ENCODE results near the gene AMBRA1. TPM values are rescaled to one million over a fixed set of nuclear protein-coding genes. Genes with fewer than 3 reads are reported as not detected.

The AMBRA1 gene
- polyA plus RNA-seq, 1 donor: 12.1 TPM

DNA sequence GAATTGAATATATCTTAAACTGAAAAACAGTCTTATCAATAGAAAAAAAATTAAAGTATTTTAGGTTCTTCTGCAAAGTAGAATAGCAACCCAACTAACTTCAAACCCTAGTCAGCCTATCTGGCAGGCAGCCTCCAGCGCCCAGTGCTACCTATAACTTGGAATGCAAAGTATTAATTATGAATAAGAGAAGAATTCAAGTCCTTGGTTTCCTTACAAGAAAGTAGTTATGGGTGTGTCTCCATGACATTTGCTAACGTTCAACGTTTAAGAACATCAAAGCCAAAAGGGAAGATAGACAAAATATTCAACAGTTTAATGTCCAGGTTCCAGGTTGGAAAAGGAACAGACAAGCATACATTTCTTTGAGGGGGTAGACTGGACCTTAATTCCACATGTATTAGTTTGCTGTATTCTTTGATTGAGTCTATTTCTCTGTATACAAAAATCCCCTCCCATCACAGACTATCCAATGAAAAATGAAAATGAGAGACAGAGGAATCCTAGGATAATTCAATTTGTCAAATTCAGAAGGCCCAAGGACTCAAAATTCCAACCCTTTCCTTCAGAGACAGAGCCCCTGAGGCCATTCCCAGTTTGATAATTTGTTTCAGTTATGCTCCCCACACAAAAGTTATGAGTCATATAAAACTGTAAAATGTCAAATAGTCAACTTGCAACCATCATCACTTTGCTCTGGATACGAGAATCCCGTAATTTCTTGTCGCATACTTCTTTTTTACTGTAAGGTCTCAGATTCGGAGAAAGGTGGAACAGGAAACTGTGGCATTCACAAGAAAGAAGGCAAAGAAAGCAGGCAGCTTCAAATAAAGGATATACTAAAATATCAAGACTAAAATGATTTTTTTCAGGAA lies 118.5 kb downstream of the AMBRA1 start:
- DNase-seq (ENCODE audit: low read depth): no peak

DNA sequence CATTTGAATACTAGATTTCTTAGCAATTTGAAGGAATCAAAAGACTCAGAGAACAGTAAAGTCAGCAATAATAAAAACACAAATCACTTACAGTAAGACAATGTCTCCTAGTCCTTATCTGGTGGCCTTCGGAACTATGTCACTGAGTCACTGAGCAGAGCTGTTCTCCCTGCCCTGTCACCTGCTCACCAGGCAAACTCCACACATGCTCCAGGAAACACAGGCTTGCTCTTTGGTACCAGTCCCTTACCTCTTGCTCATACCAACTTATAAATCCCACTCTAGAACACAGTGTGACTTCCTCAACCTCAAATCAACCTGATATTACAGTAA lies 121.2 kb downstream of the AMBRA1 start:
- no peak for DNase-seq (ENCODE audit: low read depth)

DNA sequence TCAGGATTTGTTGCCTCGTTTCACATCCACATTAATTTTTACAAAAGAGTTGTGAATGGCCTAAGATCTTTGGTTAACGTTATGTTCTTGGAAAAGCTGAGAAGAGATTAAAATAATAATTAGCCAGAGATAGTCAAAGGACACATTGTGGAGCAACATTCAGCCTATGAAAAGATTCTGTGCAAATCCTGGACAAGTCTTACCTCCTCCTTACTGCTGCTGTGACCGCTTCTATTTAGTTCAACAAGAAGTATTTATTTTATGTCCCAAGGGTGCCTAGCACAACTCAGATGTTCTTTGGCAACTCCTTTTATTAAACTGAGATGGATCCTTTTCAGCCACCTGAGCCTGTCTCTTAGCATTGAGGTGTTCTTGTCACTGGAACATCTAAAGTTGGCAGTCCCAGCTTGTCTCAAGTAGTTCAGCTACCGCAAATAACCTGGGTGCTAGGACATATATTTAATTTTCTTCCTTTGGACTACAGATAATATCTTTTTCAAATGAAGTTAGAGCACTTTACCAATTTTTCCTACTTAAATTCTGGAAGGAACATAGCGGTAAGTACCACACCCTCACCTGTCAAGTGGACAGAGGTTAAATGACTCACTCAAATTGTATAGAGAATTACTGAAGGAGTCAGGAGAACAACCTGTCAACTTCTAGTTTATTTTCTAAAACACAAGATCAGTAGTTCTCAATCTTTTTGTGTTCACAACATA lies 121.7 kb downstream of the AMBRA1 start:
- no peak for DNase-seq (ENCODE audit: low read depth)

DNA sequence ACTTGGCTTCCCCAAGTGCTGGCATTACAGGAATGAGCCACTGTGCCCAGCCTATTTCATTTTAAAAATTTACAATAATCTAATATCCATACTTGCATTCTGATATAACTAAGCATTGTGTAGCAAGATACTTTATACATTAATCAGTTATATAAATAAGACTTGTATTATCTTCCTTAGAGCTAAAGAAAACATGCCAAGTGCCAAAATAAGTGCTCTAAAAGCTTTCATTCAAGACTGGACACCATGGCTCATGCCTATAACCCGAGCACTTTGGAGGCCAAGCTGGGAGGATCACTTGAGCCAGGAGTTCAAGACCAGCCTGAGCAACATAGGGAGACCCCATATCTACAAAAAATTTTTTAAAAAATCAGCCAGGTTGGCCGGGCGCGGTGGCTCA lies 123.9 kb downstream of the AMBRA1 start:
- no peak for DNase-seq (ENCODE audit: low read depth)

DNA sequence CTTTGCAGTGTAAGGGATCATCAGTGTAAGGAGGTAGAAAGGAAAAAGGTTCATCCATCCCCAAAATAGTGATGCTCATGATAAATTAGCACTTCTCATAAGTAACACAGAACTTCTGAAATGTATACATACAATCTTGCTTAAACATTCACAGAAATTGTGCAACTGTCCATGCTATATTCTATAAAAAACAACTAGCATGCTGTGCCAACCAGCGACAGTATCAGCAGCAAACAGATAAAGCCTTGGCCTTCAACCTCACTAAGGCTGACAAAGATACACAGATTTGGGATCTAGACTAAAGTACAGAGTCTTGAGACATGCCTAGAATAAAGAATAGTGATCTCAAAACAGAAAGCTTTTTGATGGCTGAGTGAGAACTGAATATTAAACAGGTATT lies 128.1 kb downstream of the AMBRA1 start:
- DNase-seq (ENCODE audit: low read depth): no peak

GRCh38 chr11:46463701-46464421 lies 130.0 kb downstream of the AMBRA1 start:
- DNase-seq (ENCODE audit: low read depth): no peak

GRCh38 chr11:46461461-46461927 lies 132.3 kb downstream of the AMBRA1 start:
- DNase-seq (ENCODE audit: low read depth): no peak

GRCh38 chr11:46458491-46458890 lies 135.3 kb downstream of the AMBRA1 start:
- no peak for DNase-seq (ENCODE audit: low read depth)

DNA sequence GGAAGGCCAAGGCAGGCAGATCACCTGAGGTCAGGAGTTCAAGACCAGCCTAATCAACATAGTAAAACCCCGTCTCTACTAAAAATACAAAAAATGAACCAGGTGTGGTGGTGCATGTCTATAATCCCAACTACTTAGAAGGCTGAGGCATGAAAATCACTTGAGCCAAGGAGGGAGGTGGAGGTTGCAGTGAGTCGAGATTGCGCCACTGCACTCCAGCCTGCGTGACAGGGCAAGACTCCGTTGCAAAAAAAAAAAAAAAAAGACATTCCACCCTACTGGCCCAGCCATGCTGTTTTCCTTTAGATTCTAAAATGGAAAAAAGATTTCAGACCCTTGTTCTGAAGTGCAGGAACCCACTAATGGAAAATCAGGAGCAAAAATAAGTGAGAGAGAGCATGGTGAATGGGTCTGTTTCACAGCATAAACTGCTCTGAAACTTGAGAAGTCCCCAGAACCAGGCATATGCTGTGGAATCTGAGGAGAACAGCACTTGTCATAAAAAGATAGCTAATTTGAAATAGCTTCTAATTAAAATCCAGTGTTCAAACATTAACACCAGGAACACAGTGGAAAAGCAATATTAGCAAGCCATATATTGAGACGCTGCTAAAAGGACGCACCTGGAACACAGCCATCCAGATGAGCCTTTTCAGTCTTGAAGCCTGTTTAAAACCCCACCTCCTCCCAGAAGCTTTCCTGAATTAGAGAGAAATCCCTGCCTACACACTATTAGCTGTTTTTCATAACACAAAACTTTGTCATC lies 136.0 kb downstream of the AMBRA1 start:
- no peak for DNase-seq (ENCODE audit: low read depth)

DNA sequence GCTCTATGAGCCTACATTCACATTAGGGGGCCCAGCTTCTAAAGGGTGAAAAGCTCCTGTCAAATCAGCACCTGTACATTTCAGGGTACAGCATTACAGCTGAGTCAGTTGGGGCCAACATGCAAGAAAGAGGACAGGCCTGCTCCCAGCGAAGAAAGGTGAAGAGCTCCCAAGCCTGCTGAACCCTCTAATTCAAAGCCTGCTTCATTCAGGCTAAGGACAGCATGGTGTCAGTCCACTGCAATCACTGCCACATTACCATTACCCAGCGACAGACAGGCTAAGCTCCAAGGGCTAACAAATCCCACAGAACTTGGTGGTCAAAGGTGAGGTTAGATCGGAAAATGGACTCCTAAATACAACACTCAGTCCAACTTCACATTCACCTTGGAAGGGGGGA lies 136.8 kb downstream of the AMBRA1 start:
- no peak for DNase-seq (ENCODE audit: low read depth)

DNA sequence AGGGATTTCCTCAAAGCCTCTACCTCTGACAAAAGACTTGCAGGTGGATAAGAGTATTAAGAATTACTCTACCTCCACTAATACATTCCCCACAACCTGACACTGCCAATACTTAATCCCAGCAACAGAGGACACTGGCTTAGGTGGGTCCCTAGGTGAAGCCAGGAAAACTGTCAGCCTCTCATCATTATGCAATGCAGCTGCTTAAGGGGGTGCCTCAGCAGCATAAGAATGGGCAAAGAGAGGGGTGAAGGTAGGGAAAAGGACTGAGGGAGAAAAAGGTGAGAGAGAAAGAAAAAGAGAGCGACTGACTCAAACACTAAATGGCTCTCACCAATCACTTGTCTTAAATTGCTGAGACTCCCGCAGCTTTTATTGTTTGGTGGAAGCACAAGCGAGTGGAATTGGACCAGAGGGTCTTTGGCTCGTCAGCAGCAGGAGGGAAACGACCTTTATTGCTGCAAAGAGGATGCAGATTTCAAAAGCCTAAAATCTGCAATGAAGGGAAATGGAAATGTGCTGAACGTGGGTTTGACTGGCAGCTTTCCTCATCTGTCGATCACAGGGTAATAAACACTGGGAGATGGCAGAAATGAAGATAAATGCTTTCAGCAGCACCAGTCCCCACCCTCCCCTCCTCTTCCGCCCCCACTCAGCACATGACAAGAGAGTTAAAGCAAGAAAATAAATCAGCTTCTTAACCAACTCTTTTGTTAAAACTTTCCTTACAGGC lies 137.4 kb downstream of the AMBRA1 start:
- no peak for DNase-seq (ENCODE audit: low read depth)

DNA sequence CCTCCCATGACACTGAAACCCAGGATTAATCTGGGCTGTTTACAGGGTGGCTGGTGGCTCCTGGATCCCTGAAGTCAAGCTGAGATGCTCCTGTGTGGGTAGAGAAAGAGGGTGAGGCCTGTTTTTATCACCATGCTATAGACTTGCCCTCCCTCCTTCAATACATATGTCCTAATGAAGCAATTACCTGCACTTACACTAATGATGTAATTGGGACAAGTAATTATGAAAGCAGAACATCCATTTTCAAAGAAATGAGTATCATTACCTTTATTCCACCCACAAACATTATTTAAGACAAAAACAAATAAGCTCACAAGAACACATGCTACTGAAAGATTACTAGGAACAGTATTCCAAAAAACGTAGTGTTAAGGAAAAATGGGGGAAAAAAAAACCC lies 138.0 kb downstream of the AMBRA1 start:
- DNase-seq (ENCODE audit: low read depth): no peak

GRCh38 chr11:46452918-46453517 lies 140.8 kb downstream of the AMBRA1 start:
- no peak for DNase-seq (ENCODE audit: low read depth)

- DNase-seq (ENCODE audit: low read depth): no peak
Observed at GRCh38 chr11:46451759-46452158, 142.1 kb downstream of the AMBRA1 start.

DNA sequence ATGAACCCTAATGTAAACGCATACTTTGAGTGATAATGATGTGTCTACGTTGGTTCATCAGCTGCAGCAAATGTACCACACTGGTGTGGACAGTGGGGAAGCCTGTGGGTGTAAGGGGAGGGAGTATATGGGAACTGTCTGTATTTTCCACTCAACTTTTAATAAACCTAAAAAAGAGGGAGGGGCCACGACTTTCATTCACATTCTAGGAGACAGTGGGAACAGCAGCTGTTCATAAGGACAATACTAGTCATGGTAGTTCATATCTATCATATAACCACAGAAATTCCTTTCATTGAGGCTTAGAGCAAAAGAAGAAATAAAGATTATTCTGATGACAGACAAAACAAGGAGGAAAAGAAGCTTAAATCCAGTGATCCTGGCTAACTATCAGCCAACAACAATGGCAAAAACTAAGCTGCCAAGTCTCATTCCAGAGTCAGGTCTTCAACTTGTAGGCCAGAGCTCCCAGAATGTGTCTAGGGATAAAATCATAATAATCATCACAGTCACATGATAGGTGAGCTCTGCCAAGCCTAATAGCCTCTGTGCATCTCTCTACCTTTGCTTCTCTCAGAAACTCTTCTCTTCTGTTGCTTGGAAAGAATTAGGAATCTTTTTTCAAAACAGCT lies 142.9 kb downstream of the AMBRA1 start:
- DNase-seq (ENCODE audit: low read depth): peak; percentile 16

GRCh38 chr11:46447544-46447943 lies 146.3 kb downstream of the AMBRA1 start:
- DNase-seq (ENCODE audit: low read depth): no peak

GRCh38 chr11:46445920-46446771 lies 147.7 kb downstream of the AMBRA1 start:
- DNase-seq (ENCODE audit: low read depth): no peak

DNA sequence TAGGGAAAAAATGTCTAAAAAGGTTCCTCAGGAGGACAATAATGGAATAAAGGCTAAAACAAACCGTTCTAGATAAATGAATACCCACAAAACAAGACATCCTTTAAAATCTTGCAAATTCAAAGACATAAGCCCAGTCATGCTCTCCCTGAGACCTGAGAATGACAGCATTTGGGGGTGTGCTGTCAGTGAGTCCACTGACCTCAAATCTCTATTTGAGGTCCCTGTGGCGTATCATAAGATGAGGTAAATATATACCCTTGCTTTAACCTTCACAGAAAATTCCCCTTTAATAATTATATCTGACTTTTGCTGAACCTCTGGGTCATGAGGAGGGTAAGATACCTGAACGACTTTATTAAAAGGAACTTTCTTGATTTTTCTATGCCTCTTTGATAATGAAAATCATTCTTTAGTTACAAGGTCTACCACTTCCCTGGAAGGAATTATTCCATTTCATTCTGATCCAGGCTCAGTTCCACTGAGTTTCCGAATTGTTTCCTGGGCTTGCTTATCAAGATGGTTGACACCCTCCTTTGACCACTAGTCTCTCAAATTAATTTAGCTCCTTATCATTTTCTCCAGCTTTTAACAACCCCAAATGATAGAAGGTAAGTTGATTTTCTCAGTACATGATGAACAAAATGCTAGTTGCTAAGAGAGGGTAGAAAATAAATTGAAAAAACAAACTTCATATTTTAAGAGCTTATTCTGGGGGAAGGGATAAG lies 148.5 kb downstream of the AMBRA1 start:
- DNase-seq (ENCODE audit: low read depth): no peak
